DMS79 (cell line): ENCODE measurements around the gene CPNE5.
"Not testable (repeated sequence)": the region's sequence is repeated elsewhere in the genome, so short reads cannot be mapped to it uniquely, and the experiment has no call there.

Source experiments
- DNase-seq: peaks from one replicate; lab custom pipeline; 2025; lab: John Stamatoyannopoulos, UW

The CPNE5 gene

GRCh38 chr6:36723992-36724391 is 115.3 kb downstream of the CPNE5 start:
- not testable (repeated sequence) for DNase-seq

- no peak for DNase-seq
Observed at GRCh38 chr6:36722879-36723278, 116.4 kb downstream of the CPNE5 start.

- no peak for DNase-seq
Observed at GRCh38 chr6:36722365-36722764, 116.9 kb downstream of the CPNE5 start.

- peak; percentile 13 for DNase-seq
Observed at GRCh38 chr6:36721369-36722140, 117.7 kb downstream of the CPNE5 start.

- no peak for DNase-seq
Observed at GRCh38 chr6:36720251-36721141, 118.7 kb downstream of the CPNE5 start.

GRCh38 chr6:36719126-36719525 is 120.1 kb downstream of the CPNE5 start:
- no peak for DNase-seq

GRCh38 chr6:36718560-36718959 is 120.7 kb downstream of the CPNE5 start:
- no peak for DNase-seq

GRCh38 chr6:36717871-36718540 is 121.2 kb downstream of the CPNE5 start:
- no peak for DNase-seq

- no peak for DNase-seq
Observed at GRCh38 chr6:36717231-36717825, 121.9 kb downstream of the CPNE5 start.

GRCh38 chr6:36716476-36717093 is 122.7 kb downstream of the CPNE5 start:
- no peak for DNase-seq

GRCh38 chr6:36715469-36715868 is 123.8 kb downstream of the CPNE5 start:
- DNase-seq, result no peak

- DNase-seq, result no peak
Observed at GRCh38 chr6:36714511-36714910, 124.7 kb downstream of the CPNE5 start.

- no peak for DNase-seq
Observed at GRCh38 chr6:36713846-36714245, 125.4 kb downstream of the CPNE5 start.

- no peak for DNase-seq
Observed at GRCh38 chr6:36712816-36713215, 126.4 kb downstream of the CPNE5 start.

GRCh38 chr6:36706339-36706738 is 132.9 kb downstream of the CPNE5 start:
- DNase-seq, result no peak

GRCh38 chr6:36704961-36705577 is 134.2 kb downstream of the CPNE5 start:
- DNase-seq, result not testable (repeated sequence)

GRCh38 chr6:36703982-36704381 is 135.3 kb downstream of the CPNE5 start:
- no peak for DNase-seq

GRCh38 chr6:36703081-36703606 is 136.1 kb downstream of the CPNE5 start:
- DNase-seq, result no peak

GRCh38 chr6:36702656-36703055 is 136.6 kb downstream of the CPNE5 start:
- no peak for DNase-seq

GRCh38 chr6:36701401-36701991 is 137.7 kb downstream of the CPNE5 start:
- no peak for DNase-seq

- no peak for DNase-seq
Observed at GRCh38 chr6:36700831-36701230, 138.4 kb downstream of the CPNE5 start.
